HL-60 (cell line): ENCODE data around the gene PTPN13.

ENCODE experiments used
- CTCF ChIP-seq: IDR thresholded peaks from one replicate; pipeline ENCODE4 v1.5.1; 2011; ENCODE audit warnings: low read length, control low read depth, inconsistent platforms; ENCODE audit not compliant: insufficient read depth
- GABPA ChIP-seq: IDR thresholded peaks from 2 replicates; pipeline ENCODE4 v1.6.1; 2012; ENCODE audit warnings: low read depth
- POLR2AphosphoS5 ChIP-seq: IDR thresholded peaks from 2 replicates; pipeline ENCODE4 v1.6.1; 2012; ENCODE audit warnings: low read depth
- REST ChIP-seq: IDR thresholded peaks from 2 replicates; pipeline ENCODE4 v1.6.1; 2012; ENCODE audit warnings: low read depth; ENCODE audit not compliant: insufficient replicate concordance

GRCh38 chr4:86661006-86661405 is 66.9 kb downstream of the PTPN13 start:
- no peak for TF ChIP-seq CTCF
- no peak for TF ChIP-seq REST
- no peak for TF ChIP-seq POLR2AphosphoS5
- TF ChIP-seq GABPA = no peak
